ENCODE measurements around the gene MEIOC.

DNA sequence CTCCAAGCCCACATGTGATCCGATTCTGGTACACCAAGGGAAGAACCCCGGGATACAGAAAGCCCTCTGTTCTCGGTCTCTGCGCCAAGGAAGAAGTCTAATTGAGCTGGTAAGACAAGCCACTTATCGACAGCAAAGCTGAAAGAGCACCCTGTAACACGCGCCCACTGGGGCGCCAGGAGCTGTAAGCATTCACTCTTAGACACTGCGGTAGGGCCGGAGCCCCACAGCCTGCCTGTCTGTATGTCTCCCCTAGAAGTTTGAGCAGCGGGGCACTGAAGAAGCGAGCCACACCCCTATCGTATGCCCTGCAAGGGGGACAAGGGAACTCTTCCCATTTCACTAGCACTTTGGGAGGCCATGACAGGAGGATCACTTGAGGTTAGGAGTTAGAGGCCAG, 27.0 kb upstream of the MEIOC start:
- TF ChIP-seq POLR2A (IDR thresholded peaks at IDR 0.05; ENCODE audit: low read depth, low read length) (no peak), BHLHE40 (IDR thresholded peaks at IDR 0.05; ENCODE audit: low read depth, low read length) (no peak), CEBPB (IDR thresholded peaks at IDR 0.05; ENCODE audit: low read depth, low read length) (no peak)
- TF ChIP-seq, protein P1, sequence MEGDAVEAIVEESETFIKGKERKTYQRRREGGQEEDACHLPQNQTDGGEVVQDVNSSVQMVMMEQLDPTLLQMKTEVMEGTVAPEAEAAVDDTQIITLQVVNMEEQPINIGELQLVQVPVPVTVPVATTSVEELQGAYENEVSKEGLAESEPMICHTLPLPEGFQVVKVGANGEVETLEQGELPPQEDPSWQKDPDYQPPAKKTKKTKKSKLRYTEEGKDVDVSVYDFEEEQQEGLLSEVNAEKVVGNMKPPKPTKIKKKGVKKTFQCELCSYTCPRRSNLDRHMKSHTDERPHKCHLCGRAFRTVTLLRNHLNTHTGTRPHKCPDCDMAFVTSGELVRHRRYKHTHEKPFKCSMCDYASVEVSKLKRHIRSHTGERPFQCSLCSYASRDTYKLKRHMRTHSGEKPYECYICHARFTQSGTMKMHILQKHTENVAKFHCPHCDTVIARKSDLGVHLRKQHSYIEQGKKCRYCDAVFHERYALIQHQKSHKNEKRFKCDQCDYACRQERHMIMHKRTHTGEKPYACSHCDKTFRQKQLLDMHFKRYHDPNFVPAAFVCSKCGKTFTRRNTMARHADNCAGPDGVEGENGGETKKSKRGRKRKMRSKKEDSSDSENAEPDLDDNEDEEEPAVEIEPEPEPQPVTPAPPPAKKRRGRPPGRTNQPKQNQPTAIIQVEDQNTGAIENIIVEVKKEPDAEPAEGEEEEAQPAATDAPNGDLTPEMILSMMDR (conservative IDR thresholded peaks at IDR 0.05; ENCODE audit: low read depth, low read length): no peak
- TF ChIP-seq, protein P2, sequence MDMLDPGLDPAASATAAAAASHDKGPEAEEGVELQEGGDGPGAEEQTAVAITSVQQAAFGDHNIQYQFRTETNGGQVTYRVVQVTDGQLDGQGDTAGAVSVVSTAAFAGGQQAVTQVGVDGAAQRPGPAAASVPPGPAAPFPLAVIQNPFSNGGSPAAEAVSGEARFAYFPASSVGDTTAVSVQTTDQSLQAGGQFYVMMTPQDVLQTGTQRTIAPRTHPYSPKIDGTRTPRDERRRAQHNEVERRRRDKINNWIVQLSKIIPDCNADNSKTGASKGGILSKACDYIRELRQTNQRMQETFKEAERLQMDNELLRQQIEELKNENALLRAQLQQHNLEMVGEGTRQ (IDR thresholded peaks at IDR 0.05; ENCODE audit: low read depth, low read length): no peak

Measured in IMR-90 (cell line).